HS-5 (cell line): Measurements from ENCODE around the gene DPP6.

Experiments used
- DNase-seq: peaks from one replicate; pipeline ENCODE4 v3.0.0-alpha.2; 2012; ENCODE audit warnings: low read depth

Gene DPP6

GRCh38 chr7:154709840-154710520 lies 657.8 kb downstream of the DPP6 start:
- DNase-seq: no peak

GRCh38 chr7:154720016-154720415 lies 667.8 kb downstream of the DPP6 start:
- no peak for DNase-seq

- no peak for DNase-seq
These were observed 668.9 kb downstream of the DPP6 start for GRCh38 chr7:154721086-154721485.

- no peak for DNase-seq
These were observed 674.2 kb downstream of the DPP6 start for GRCh38 chr7:154726368-154726767.

GRCh38 chr7:154729056-154729455 lies 676.9 kb downstream of the DPP6 start:
- DNase-seq: no peak

- DNase-seq: no peak
These were observed 683.6 kb downstream of the DPP6 start for GRCh38 chr7:154735766-154736165.

- DNase-seq: no peak
These were observed 684.2 kb downstream of the DPP6 start for GRCh38 chr7:154736389-154736788.

GRCh38 chr7:154738216-154738615 lies 686.0 kb downstream of the DPP6 start:
- no peak for DNase-seq

- no peak for DNase-seq
These were observed 688.9 kb downstream of the DPP6 start for GRCh38 chr7:154741131-154741530.

GRCh38 chr7:154743206-154743605 lies 691.0 kb downstream of the DPP6 start:
- no peak for DNase-seq

GRCh38 chr7:154744256-154744860 lies 692.2 kb downstream of the DPP6 start:
- DNase-seq: no peak

- no peak for DNase-seq
These were observed 692.7 kb downstream of the DPP6 start for GRCh38 chr7:154744861-154745258.

- no peak for DNase-seq
These were observed 694.6 kb downstream of the DPP6 start for GRCh38 chr7:154746571-154747360.

GRCh38 chr7:154748089-154748786 lies 696.0 kb downstream of the DPP6 start:
- no peak for DNase-seq

GRCh38 chr7:154750353-154750801 lies 698.2 kb downstream of the DPP6 start:
- DNase-seq: no peak

- DNase-seq: no peak
These were observed 701.0 kb downstream of the DPP6 start for GRCh38 chr7:154753226-154753625.

- no peak for DNase-seq
These were observed 705.6 kb downstream of the DPP6 start for GRCh38 chr7:154757756-154758155.

GRCh38 chr7:154759989-154760388 lies 707.8 kb downstream of the DPP6 start:
- DNase-seq: no peak

GRCh38 chr7:154765118-154765517 lies 712.9 kb downstream of the DPP6 start:
- DNase-seq: no peak

GRCh38 chr7:154767142-154767541 lies 714.9 kb downstream of the DPP6 start:
- no peak for DNase-seq

GRCh38 chr7:154767821-154768415 lies 715.7 kb downstream of the DPP6 start:
- no peak for DNase-seq

- no peak for DNase-seq
These were observed 716.8 kb downstream of the DPP6 start for GRCh38 chr7:154769001-154769400.
